DND-41 (cell line): ENCODE measurements around the gene KCNG2.

ENCODE experiments used
- ATAC-seq: fragments of 200-7000 bp; cut with Tn5 transposase; 3 replicates; pipeline ENCODE4 v1.9.1; 2021; ENCODE audit warnings: low read depth; ENCODE audit not compliant: insufficient read depth
- DNase-seq: peaks from one replicate; pipeline ENCODE4 v3.0.0-alpha.2; 2020
- H2AFZ ChIP-seq: 2 replicates; pipeline ENCODE4 v1.6.0; 2012; ENCODE audit warnings: low read depth, low read length
- H3K27ac ChIP-seq: 2 replicates; pipeline ENCODE4 v1.5.1; 2012; ENCODE audit warnings: low read length, inconsistent platforms
- H3K27me3 ChIP-seq: fragments of 200-600 bp; sonication (generic); 2 replicates; pipeline ENCODE4 v1.6.0; 2012; ENCODE audit warnings: low read length, mild to moderate bottlenecking, inconsistent platforms; ENCODE audit not compliant: insufficient read depth, poor library complexity
- H3K36me3 ChIP-seq: 2 replicates; pipeline ENCODE4 v1.5.1; 2012; ENCODE audit warnings: low read length, inconsistent platforms; ENCODE audit not compliant: insufficient read depth
- H3K4me1 ChIP-seq: 2 replicates; pipeline ENCODE4 v1.5.1; 2012; ENCODE audit warnings: mild to moderate bottlenecking, low read length; ENCODE audit not compliant: insufficient read depth
- H3K4me2 ChIP-seq: 2 replicates; pipeline ENCODE4 v1.6.0; 2012; ENCODE audit warnings: mild to moderate bottlenecking, moderate library complexity, low read length, inconsistent platforms; ENCODE audit not compliant: insufficient read depth
- H3K4me3 ChIP-seq, 2 experiments: fragments of 200-600 bp in 1 of 2; shearing (Covaris generic) in 1 of 2; 2 replicates each; pipeline ENCODE4 v1.5.1; 2012 to 2016; ENCODE audit warnings: inconsistent platforms in 2 of 2, low read length in 2 of 2, mild to moderate bottlenecking in 2 of 2, low read depth in 1 of 2, moderate library complexity in 1 of 2
- H3K79me2 ChIP-seq: 2 replicates; pipeline ENCODE4 v1.6.0; 2012; ENCODE audit warnings: low read length, inconsistent platforms; ENCODE audit not compliant: insufficient read depth
- H3K9ac ChIP-seq: 2 replicates; pipeline ENCODE4 v1.6.0; 2012; ENCODE audit warnings: low read depth, mild to moderate bottlenecking, inconsistent platforms, low read length, moderate library complexity
- H3K9me3 ChIP-seq: 2 replicates; pipeline ENCODE4 v1.5.1; 2012; ENCODE audit warnings: low read length, moderate library complexity, mild to moderate bottlenecking, inconsistent platforms; ENCODE audit not compliant: insufficient read depth, severe bottlenecking
- H4K20me1 ChIP-seq: 2 replicates; pipeline ENCODE4 v1.6.0; 2012; ENCODE audit warnings: low read length; ENCODE audit not compliant: insufficient read depth
- CTCF ChIP-seq: IDR thresholded peaks from 2 replicates; pipeline ENCODE4 v1.5.1; 2012; ENCODE audit warnings: borderline replicate concordance, low read length, moderate library complexity, mild to moderate bottlenecking; ENCODE audit not compliant: poor library complexity, severe bottlenecking; ENCODE audit errors: extremely low read depth
- EZH2 ChIP-seq: IDR thresholded peaks from 3 replicates; pipeline ENCODE4 v1.6.1; 2012; ENCODE audit warnings: borderline replicate concordance, low read depth, mild to moderate bottlenecking, moderate library complexity, low read length, inconsistent platforms; ENCODE audit not compliant: severe bottlenecking

Gene KCNG2

GRCh38 chr18:79882522-79883241 lies 84.9 kb downstream of the KCNG2 start:
- Histone ChIP-seq H3K36me3 (no peaks in the 10 kb centered on the region), H3K27ac (no peak overlapping the region), H3K9me3 (peaks cover 1% of the 10 kb centered on the region), H3K27me3 (no peaks in the 10 kb centered on the region), H3K4me2 (no peak overlapping the region), H2AFZ (no peak overlapping the region), H3K4me1 (peaks cover 2% of the 10 kb centered on the region; the same call in 1 of the 2 replicates), H3K9ac (no peak overlapping the region), H4K20me1 (no peaks in the 10 kb centered on the region), H3K4me3 (no peak overlapping the region), H3K79me2 (no peaks in the 10 kb centered on the region)
- ATAC-seq (no peak), DNase-seq (no peak)
- TF ChIP-seq CTCF, result no peak
- no peak for TF ChIP-seq EZH2

- Histone ChIP-seq H2AFZ (no peak overlapping the region), H4K20me1 (no peaks in the 10 kb centered on the region), H3K27ac (no peak overlapping the region), H3K4me2 (no peak overlapping the region), H3K36me3 (no peaks in the 10 kb centered on the region), H3K79me2 (no peaks in the 10 kb centered on the region), H3K27me3 (no peaks in the 10 kb centered on the region), H3K9ac (no peak overlapping the region), H3K4me3 (no peak overlapping the region), H3K9me3 (peaks cover 3% of the 10 kb centered on the region), H3K4me1 (peaks cover 2% of the 10 kb centered on the region; the same call in 1 of the 2 replicates)
- no peak for ATAC-seq
- TF ChIP-seq EZH2 (no peak), CTCF (no peak)
- DNase-seq, result no peak
Observed at GRCh38 chr18:79883461-79884293, 85.9 kb downstream of the KCNG2 start.

GRCh38 chr18:79884294-79884962 lies 86.7 kb downstream of the KCNG2 start:
- Histone ChIP-seq H3K27me3 (no peaks in the 10 kb centered on the region), H3K4me1 (peaks cover 2% of the 10 kb centered on the region; the same call in 1 of the 2 replicates), H4K20me1 (no peaks in the 10 kb centered on the region), H2AFZ (no peak overlapping the region), H3K4me2 (no peak overlapping the region), H3K79me2 (no peaks in the 10 kb centered on the region), H3K27ac (no peak overlapping the region), H3K9me3 (peaks cover 3% of the 10 kb centered on the region), H3K36me3 (no peaks in the 10 kb centered on the region), H3K4me3 (no peak overlapping the region), H3K9ac (no peak overlapping the region)
- TF ChIP-seq EZH2, result no peak
- no peak for TF ChIP-seq CTCF
- DNase-seq (no peak), ATAC-seq (no peak)
